ENCODE measurements around the gene SCN3A. TPM values are rescaled to one million over a fixed set of nuclear protein-coding genes. Genes with fewer than 3 reads are reported as not detected.

The SCN3A gene
- total and polyA plus RNA-seq, 2 of the 13 experiments (the other 11 are each of a cell fraction or from before 2014, with no cell fraction given): not detected

GRCh38 chr2:165112133-165112573 is 91.7 kb downstream of the SCN3A start (continued):
- TF ChIP-seq AKNA (CRISPR knock-in tag; IDR thresholded peaks at IDR 0.05; ENCODE audit: borderline replicate concordance) (no peak), CCDC6 (CRISPR knock-in tag; IDR thresholded peaks at IDR 0.05) (0 out of 2 replicates have a peak, but pooled peaks have one; percentile 31), ZNF441 (CRISPR knock-in tag; IDR thresholded peaks at IDR 0.05; ENCODE audit: borderline replicate concordance) (0 out of 2 replicates have a peak, but pooled peaks have one; percentile 17), ZNF616 (CRISPR knock-in tag; IDR thresholded peaks at IDR 0.05; ENCODE audit: low read depth) (no peak), ZNF3 (CRISPR knock-in tag; IDR thresholded peaks at IDR 0.05) (0 out of 2 replicates have a peak, but pooled peaks have one; percentile 40), NCOA2 (CRISPR knock-in tag; IDR thresholded peaks at IDR 0.05) (peak; percentile 41; the same call in 1 of the 2 replicates), PHF21A (CRISPR knock-in tag; IDR thresholded peaks at IDR 0.05) (no peak), SP4 (CRISPR knock-in tag; IDR thresholded peaks at IDR 0.05) (no peak), PITX1 (CRISPR knock-in tag; IDR thresholded peaks at IDR 0.05) (peak; percentile 55; the same call in 1 of the 2 replicates), FOXP1 (IDR thresholded peaks at IDR 0.05) (no peak), FOXP1 (CRISPR knock-in tag; IDR thresholded peaks at IDR 0.05) (peak; percentile 92), FUBP1 (CRISPR knock-in tag; IDR thresholded peaks at IDR 0.05; ENCODE audit: borderline replicate concordance) (no peak), NR2F6 (IDR thresholded peaks at IDR 0.05) (no peak), NR2F6 (CRISPR knock-in tag; IDR thresholded peaks at IDR 0.05) (0 out of 2 replicates have a peak, but pooled peaks have one; percentile 14), ELF3 (CRISPR knock-in tag; IDR thresholded peaks at IDR 0.05) (peak; percentile 31; the same call in 1 of the 2 replicates), HNF4G (IDR thresholded peaks at IDR 0.05; ENCODE audit: borderline replicate concordance, low read depth, low read length) (peak; percentile 50; the same call in 1 of the 2 replicates), HNF4G (CRISPR knock-in tag; IDR thresholded peaks at IDR 0.05; ENCODE audit: borderline replicate concordance, low read depth) (no peak), ISL2 (CRISPR knock-in tag; IDR thresholded peaks at IDR 0.05) (peak; percentile 55; the same call in 1 of the 2 replicates), MEF2D (CRISPR knock-in tag; IDR thresholded peaks at IDR 0.05) (peak; percentile 50; the same call in 1 of the 2 replicates), BCL6 (CRISPR knock-in tag; IDR thresholded peaks at IDR 0.05) (peak; percentile 97), TARDBP (CRISPR knock-in tag; IDR thresholded peaks at IDR 0.05) (peak; percentile 58; the same call in 1 of the 2 replicates), KAT8 (CRISPR knock-in tag; IDR thresholded peaks at IDR 0.05) (0 out of 2 replicates have a peak, but pooled peaks have one; percentile 23), ATF2 (CRISPR knock-in tag; IDR thresholded peaks at IDR 0.05) (0 out of 2 replicates have a peak, but pooled peaks have one; percentile 37)
- TF ChIP-seq, protein P1, sequence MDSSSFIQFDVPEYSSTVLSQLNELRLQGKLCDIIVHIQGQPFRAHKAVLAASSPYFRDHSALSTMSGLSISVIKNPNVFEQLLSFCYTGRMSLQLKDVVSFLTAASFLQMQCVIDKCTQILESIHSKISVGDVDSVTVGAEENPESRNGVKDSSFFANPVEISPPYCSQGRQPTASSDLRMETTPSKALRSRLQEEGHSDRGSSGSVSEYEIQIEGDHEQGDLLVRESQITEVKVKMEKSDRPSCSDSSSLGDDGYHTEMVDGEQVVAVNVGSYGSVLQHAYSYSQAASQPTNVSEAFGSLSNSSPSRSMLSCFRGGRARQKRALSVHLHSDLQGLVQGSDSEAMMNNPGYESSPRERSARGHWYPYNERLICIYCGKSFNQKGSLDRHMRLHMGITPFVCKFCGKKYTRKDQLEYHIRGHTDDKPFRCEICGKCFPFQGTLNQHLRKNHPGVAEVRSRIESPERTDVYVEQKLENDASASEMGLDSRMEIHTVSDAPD (CRISPR knock-in tag; IDR thresholded peaks at IDR 0.05): no peak

Data from HepG2 (cell line).